HFF-Myc (cell line): ENCODE measurements around the gene JMJD1C.
"Not testable (repeated sequence)": the region's sequence is repeated elsewhere in the genome, so short reads cannot be mapped to it uniquely, and the experiment has no call there.

Experiments used
- DNase-seq: peaks from one replicate; pipeline ENCODE4 v3.0.0-alpha.2; 2011; ENCODE audit warnings: low read depth; ENCODE audit errors: extremely low read depth
- H3K4me3 ChIP-seq: replicated peaks from 2 replicates; pipeline ENCODE4 v1.5.1; 2011; ENCODE audit warnings: low read depth, mild to moderate bottlenecking, control low read depth, low read length
- TF ChIP-seq, protein P1 (sequence below): IDR thresholded peaks from 2 replicates; pipeline ENCODE4 v1.5.1; 2012; ENCODE audit warnings: mild to moderate bottlenecking, low read depth, low read length, control low read depth; ENCODE audit errors: missing control alignments

Gene JMJD1C

DNA sequence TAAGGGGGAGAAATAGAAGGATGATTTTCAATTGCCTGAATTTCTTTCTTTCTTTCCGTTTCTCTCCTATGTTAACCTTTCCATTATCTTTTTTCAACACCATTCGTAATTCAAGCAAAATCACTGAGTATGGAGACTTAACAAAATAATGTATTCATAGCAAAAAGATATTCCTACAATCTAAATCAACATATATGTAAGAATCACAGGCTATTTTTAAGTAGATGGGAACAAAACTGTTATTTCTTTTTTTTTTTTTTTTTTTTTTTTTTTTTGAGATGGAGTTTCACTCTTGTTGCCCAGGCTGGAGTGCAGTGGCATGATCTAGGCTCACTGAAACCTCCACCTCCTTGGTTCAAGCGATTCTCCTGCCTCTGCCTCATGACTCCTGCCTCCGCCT is 27.2 kb upstream of the JMJD1C start:
- TF ChIP-seq, protein P1, sequence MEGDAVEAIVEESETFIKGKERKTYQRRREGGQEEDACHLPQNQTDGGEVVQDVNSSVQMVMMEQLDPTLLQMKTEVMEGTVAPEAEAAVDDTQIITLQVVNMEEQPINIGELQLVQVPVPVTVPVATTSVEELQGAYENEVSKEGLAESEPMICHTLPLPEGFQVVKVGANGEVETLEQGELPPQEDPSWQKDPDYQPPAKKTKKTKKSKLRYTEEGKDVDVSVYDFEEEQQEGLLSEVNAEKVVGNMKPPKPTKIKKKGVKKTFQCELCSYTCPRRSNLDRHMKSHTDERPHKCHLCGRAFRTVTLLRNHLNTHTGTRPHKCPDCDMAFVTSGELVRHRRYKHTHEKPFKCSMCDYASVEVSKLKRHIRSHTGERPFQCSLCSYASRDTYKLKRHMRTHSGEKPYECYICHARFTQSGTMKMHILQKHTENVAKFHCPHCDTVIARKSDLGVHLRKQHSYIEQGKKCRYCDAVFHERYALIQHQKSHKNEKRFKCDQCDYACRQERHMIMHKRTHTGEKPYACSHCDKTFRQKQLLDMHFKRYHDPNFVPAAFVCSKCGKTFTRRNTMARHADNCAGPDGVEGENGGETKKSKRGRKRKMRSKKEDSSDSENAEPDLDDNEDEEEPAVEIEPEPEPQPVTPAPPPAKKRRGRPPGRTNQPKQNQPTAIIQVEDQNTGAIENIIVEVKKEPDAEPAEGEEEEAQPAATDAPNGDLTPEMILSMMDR, result no peak
- H3K4me3 ChIP-seq, result no peak overlapping the region
- DNase-seq, result no peak

DNA sequence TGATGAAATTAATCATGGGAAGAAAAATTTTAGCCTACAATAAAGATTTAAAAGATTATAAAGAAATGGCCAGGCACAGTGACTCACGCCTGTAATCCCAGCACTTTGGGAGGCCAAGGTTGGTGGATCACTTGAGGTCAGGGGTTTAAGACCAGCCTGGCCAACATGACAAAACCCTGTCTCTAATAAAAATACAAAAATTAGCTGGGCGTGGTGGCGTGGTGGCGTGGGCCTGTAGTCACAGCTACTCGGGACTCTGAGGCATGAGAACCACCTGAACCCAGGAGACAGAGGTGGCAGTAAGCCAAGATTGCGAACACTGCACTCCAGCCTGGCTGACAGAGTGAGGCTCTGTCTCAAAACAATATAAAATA is 26.5 kb upstream of the JMJD1C start:
- not testable (repeated sequence) for H3K4me3 ChIP-seq, DNase-seq

DNA sequence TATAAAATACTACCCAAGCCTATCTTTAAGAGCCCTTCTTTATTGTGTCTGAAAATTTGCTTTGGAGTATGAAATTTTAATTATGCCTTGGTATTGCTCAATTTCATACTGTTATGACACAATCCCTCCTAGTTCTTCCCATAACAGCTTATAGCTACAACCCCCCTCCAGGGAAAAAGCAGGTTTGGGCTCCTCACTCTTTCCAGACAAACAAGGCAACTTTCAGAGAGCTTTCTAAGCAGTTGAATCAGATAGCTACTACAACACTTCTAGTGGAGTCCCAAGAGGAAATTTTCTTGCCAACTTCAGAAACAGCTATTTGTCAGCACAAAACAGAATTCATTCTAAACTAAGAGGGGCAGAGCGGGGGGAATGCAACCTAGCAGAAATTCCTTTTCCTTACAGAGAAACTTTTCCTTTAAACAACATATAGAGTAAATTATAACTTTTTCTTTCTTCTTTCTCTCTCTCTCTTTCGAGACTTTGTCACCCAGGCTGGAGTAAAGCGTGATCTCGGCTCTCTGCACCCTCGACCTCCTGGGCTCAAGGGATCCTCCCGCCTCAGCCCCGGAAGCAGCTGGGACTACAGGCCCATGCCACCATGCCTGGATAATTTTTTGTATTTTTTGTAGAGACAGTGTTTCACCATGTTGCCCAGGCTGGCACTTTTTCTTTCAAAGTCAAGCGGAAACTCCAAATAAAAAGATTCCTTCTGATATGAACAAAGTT is 26.0 kb upstream of the JMJD1C start:
- H3K4me3 ChIP-seq, result no peak overlapping the region
- TF ChIP-seq, protein P1, result no peak
- DNase-seq, result no peak

DNA sequence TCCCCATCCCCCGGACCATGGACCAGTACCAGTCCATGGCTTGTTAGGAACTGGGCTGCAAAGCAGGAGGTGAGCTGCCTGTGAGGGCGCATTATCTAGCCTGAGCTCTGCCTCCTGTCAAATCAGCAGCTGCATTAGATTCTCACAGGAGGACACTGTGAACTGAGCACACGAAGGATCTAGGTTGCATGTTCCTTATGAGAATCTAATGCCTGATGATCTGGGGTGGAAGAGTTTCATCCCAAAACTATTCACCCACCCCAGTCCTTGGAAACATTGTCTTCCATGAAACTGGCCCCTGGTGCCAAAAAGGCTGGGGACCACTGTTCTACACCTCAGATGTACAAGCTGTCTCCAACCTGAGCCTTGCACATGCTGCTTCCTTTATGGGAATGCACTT is 24.1 kb upstream of the JMJD1C start:
- no peak overlapping the region for H3K4me3 ChIP-seq
- DNase-seq, result no peak
- TF ChIP-seq, protein P1, result no peak

DNA sequence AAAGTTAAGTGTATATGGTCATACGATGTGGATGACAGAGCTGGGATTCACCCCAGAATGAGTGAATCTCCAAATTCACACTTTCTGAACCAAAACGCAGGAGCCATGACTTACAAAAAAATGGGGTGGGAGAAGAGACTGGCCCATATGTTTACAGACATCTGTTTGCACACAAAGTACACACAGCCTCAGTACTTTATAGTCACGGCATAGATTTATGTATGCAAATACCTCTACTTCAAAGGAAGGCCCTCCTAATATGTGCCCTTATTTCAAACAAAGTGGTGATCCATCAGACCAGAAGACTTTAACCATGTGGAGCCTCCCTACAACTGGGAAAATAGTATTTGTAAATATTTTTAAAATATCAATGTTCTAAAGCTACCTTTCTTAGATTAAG is 22.2 kb upstream of the JMJD1C start:
- TF ChIP-seq, protein P1, result no peak
- DNase-seq, result no peak
- H3K4me3 ChIP-seq, result no peak overlapping the region

DNA sequence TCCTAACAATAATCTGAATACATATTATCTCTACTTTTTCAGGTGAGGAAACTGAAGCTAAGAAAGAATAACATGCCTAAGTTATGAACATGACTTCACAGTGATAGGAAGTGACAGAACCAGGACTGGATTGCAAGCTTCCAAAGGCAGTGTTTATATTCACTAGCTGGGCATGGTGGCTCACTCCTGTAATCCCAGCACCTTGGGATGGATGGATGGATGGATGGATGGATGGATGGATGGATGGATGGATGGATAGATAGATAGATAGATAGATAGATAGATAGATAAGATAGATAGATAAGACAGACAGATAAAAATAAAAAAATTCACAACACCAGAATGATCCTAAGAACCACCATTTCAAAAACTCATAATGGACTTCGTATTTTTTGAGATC is 18.2 kb upstream of the JMJD1C start:
- TF ChIP-seq, protein P1, result no peak
- DNase-seq, result no peak
- H3K4me3 ChIP-seq, result no peak overlapping the region

DNA sequence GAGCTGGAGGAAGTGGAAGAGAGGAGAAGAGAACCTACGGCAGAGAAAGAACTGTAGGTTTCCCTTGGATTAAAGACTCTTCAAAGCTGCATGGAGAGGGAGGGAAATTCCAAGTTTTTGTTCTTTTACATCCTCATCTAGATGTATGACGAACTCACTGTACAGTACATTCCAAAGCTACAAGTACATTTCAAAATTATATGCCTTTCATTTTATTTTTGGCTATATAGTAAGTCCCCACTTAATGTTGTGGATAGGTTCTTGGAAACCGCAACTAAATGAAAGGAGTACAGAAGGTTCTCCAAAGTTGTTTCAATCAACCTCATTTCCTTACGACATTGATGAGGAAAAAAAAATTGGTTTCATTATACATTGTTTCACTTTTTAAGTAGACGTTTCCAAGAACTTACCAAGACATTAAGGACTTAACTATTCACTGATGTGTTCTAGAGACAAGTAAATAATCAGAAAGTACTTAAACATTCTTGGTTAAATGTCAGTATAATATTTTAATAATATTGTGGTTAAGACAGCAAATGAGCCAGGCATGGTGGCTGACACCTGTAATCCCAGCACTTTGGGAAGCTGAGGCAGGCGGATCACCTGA is 16.1 kb upstream of the JMJD1C start:
- no peak for DNase-seq
- no peak overlapping the region for H3K4me3 ChIP-seq
- TF ChIP-seq, protein P1, result no peak
